Nasal cavity respiratory epithelium epithelial cell of viscerocranial mucosa (primary cell): ENCODE data around the gene ZBTB45. TPM values are rescaled to one million over a fixed set of nuclear protein-coding genes. Genes with fewer than 3 reads are reported as not detected.

ENCODE experiments used
- total RNA-seq: library from RNA; depleted of rRNA; stranded (reverse); fragments of >200 nt; gene quantifications from 2 replicates; pipeline ENCODE4 v1.2.3, GENCODE V29; 2014

The ZBTB45 gene
- total RNA-seq = 3.8 and 7.3 TPM in 2 replicates

DNA sequence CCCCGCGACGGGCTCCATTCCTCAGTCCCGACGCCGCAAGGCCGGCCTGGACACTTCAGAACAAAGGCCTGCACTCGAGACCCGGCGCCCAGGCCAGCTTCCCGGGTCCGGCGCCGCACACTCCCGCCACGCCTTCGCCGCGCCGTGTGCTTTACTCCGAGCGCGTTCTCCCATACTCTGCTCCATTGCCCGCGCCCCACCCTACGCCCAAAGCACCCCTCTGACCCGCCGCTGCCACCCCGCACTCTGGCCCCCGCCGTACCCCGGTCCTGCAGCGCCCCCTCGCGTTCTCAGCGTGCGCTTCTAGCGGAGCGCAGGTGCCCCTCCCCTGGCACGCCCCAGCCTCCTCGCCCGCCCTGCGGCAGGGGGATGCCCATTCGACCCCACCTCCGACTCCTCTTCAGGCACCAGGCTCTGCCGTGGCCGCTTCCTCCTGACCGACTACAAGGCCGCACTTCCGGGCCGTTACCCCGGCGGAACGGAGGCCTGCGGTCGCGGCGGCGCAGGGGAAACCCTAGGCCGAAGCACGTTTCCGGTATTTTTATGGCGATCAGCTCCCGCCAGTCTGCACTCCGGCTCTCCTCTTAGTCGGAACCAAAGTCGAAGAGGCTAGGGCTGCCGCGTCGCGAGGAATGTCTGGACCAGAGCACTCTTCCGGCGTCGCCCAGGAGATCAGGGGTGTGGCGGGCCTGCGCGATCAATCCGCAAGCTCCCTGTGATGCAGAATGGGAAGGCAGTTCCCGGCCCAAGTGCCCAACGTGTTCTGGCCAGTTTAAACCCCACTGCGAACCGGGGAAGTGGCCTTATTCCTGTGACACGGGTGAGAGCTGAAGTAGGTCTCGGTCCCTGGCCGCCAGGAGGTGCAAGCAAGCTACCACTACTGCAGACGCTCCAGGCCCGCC lies at the start of gene ZBTB45:
ZBTB45 (minus strand) TSS at position 456 of the 902 bp plus-strand sequence. CDS start 2,137 bp downstream, outside the sequence.

DNA sequence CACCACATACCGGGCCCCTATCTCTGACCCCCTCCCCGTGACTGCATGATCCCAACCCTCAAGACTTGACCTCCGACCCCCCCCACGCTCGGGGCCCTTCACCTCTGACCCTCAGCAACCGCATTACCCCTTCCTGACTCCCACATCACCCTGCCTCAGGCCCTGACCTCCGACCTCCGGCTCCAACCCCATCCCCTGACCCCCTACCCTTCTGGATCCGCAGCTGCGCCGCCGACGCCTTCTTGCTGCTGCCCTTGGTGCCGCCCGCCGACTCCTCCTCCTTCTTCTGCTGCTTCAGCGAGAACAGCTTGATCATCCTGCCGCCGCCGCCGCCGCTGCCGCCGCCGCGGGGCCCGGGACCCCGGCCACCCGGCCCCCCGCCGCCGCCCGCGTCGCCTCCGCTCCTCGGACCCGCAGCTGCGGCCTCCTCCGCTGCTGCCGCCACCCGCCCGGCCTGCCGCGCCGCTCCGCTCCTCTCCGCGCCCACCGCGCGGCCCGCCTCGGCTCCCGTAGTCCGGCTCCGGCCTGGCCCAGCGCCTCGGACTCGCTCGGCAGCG lies 38.5 kb upstream of the ZBTB45 start, which contains the start of gene UBE2M:
UBE2M (minus strand) TSS at position 546 of the 557 bp plus-strand sequence; CDS start at position 316, 230 bp downstream.

DNA sequence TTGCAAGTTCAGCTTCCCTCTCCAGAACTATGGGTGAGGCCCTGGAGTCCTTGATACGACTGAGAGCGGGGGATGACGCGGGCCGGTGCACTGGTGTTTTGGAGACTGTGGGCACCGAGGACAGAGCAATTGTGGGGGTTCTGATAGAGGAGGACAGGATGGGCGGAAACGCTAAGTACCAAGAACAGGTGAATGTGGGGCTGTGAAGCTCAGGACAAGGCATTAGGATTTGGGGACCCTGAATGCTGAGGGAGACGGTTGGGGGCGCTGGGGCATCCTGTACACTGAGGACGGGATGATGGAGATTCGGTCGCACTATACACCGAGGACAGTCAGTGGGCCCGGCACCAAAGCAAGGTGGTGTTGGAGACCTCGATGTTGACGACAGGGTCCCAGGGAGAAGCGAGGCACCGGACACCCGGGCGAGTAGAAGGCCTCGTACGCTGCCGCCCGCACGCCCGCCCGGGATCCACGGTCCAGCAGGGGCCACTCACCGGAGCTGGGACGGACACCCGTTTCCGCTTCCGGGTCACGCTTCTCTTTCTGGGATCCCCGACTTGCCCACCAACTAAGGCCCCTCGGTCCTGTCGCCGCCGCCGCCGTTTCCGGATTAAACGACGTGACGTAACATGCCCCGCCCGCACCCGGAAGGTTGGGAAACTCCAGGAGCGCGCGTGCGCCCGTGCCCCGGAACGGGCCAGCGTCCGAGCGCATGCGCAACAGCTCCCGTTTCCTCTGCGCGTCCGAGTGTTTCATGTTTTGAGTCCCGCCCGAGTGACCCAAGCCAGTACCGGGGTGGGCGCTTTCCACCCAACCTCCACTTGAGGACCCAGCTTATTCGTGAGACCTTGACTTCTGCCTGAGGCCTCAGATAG lies 35.1 kb upstream of the ZBTB45 start, which contains the start of gene CHMP2A:
CHMP2A (minus strand) TSS at position 612 of the 875 bp plus-strand sequence. CDS start 893 bp downstream, outside the sequence.

DNA sequence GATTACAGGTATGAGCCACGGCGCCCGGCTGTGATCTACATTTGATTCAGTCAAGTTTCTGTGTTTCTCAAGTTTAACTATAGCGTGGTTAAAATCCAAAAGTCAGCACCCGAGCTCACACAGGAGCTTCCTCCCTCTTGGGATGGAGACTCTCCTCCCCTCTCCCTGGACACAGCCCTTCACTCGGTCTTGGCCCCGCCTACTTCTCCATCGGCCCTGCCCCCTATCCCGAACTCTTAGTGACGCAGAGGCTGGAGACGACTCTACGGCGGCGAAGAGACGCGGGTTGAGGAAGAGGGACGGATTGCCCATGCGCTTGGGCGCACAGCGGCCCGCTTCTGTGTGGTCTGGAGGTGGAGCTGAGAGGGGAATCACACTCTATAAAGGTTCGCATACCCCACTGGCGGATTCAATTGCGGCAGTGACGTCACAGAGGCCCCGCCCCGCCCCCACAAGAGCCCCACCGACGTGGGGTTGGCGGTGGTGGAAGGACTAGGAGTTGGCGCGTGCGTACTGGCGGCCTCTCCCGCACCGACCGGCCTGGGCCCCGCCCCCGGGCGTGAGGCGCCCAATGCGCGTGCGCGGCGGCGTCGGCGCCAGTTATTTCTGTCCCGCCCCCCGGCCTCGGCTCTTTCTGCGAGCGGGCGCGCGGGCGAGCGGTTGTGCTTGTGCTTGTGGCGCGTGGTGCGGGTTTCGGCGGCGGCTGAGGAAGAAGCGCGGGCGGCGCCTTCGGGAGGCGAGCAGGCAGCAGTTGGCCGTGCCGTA lies 24.4 kb upstream of the ZBTB45 start, which contains the start of gene TRIM28:
TRIM28 (plus strand) TSS at position 239 of the 765 bp plus-strand sequence. CDS start 694 bp downstream, outside the sequence.

DNA sequence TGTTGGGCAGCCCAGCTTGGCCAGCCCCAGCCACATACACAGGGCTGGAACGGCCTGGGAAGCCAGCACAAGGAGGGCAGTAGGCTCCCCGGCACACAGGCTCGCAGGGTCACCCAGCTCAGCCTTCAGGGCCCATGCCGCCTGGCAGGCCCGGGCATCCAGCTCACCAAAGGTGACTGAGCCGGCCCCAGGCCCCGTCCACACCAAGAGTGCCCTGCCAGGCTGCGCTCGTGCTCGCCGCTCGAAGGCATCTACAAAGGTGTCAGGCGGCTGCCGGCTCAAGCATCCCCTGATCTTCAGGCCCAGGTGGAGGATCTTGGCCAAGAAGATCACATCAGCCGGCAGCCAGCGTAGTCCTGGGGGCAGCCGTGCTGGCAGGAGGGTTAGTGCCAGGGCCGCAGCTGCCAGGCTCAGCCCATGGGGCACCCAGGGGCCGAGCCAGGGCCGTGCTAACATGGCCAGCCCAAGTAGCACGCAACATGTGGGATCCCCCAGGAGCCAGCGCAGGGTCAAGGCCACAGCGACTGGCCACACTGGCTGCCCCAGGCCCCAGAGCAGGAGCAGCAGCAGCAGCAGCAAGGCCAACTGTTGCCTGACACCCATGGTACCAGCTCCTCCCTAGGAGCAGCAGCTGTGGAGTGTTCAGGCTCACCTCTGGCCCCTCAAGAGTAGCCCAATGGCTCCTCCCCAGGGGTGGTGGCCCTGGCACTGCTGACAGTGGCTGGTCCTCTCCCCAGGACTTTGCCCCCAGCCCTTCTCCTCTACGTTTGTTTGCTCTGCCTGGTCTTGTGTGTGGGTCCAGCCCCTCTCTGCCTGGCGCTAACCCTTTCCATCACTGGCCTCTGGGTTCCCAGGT lies 8.0 kb downstream of the ZBTB45 start, which contains the start of gene SLC27A5:
SLC27A5 (minus strand) TSS at position 640 of the 856 bp plus-strand sequence; CDS start at position 603, 37 bp downstream.

DNA sequence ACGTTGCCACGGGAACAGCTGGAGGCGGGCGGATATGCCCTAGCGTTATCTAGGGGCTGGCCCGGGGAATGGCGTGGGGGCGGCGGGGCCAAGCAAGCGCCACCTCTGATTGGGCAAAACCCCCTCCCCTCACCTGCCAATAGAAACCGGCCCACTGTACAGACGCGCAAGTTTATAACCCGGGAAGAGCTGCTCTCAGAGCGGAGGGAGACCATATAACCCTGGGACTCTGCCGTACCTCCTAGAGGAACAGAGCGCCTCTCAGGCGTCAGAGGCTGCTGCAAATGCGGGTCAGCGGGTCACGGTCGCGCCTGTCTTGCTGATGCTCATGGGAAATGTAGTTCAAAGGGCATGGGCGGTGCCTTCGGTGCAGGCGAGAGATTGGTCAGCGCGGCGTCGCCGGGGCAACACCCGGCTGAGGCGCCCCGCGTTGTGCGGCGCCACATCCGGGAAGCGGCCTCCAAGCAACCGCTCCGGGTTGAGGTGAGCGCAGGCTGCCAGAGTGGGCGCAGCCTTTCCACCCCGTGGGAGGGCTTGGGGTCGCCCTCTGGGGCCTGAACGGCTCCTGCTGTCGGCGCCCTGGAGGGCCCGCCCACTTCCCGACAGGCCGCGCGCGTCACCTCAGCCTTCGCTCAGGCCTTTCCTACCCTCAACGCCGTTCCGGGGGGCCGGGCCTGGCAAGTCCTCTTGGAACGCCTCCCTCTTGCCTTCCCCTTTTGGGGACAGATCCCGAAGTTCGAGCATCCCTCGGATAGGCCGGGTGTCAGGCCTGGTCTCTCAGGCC lies 43.7 kb downstream of the ZBTB45 start, which contains the start of gene ZNF446:
ZNF446 (plus strand) TSS at position 639 of the 784 bp plus-strand sequence. CDS start 867 bp downstream, outside the sequence.

DNA sequence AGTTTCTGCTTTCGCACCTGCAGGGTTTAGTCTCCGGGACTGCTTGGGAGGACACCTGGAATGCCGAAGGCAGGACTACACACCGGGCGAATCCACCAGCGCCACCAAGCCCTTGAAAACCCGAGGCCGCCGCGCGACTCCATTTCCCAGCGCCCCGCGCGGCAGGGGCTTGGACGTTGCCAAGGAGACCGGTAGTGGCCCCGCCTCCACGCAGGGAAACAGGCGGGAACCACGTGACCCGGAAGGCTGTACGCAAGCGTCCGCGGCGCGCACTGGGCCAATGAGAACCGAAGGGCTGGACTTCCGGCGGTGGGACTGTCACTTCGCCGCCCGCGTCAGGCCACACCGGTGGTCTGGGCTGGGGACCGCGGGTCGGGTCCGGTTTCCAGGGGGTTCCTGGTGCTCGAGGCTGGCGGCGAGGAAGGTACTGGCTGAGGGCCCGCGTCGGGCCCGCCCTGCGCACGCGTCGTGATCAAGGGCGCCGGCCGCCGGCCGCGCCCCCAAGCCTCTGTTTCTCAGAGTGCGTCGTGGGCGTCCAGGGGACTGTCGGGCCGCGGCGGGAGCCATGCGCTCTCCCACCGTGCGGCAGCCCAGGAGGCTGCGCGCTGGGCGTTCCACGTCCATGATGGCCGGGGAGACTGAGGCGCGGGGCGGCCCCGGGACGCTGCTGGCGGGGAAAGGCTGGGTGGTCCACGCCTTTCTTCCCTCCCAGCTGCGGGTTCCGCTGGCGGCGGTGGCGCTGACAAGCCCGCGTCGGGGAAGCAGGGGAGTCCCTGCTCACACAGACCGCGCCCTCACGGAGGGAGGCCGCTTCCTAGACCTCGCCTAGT lies 52.6 kb downstream of the ZBTB45 start, which contains the start of gene ZNF324:
ZNF324 (plus strand) TSS at position 321 of the 830 bp plus-strand sequence. CDS start 2,106 bp downstream, outside the sequence.

Other genes starting within 250 kb of the ZBTB45 start
- 3.1 and 8.0 TPM in 2 replicates for gene ZNF8, start 240.9 kb downstream of the ZBTB45 start, total RNA-seq
- gene ERVK3-1, start 214.4 kb downstream of the ZBTB45 start, total RNA-seq = 33.4 and 39.0 TPM in 2 replicates
- gene ZSCAN22, start 192.8 kb downstream of the ZBTB45 start, total RNA-seq = 2.4 and 4.3 TPM in 2 replicates
- gene A1BG, start 166.3 kb downstream of the ZBTB45 start, total RNA-seq = 0.78 and 3.4 TPM in 2 replicates
- gene ZNF497, start 157.1 kb downstream of the ZBTB45 start, total RNA-seq = 1.0 and 2.7 TPM in 2 replicates
- gene ZNF837, start 138.8 kb downstream of the ZBTB45 start, total RNA-seq = 1.6 and 2.7 TPM in 2 replicates
- 2,119 and 3,422 TPM in 2 replicates for gene RPS5, start 132.5 kb downstream of the ZBTB45 start, total RNA-seq
- gene RNF225, start 124.2 kb downstream of the ZBTB45 start, total RNA-seq = 1.4 and 2.1 TPM in 2 replicates
- 17.4 and 21.4 TPM in 2 replicates for gene ZNF584, start 111.2 kb downstream of the ZBTB45 start, total RNA-seq
- 5.8 and 6.8 TPM in 2 replicates for gene ZNF132, start 79.7 kb downstream of the ZBTB45 start, total RNA-seq
- 12.0 and 15.9 TPM in 2 replicates for gene ZNF324B, start 68.2 kb downstream of the ZBTB45 start, total RNA-seq
- gene ZNF324, start 52.7 kb downstream of the ZBTB45 start, total RNA-seq = 10.9 and 18.2 TPM in 2 replicates
- 3.4 and 6.1 TPM in 2 replicates for gene ZNF446, start 43.5 kb downstream of the ZBTB45 start, total RNA-seq
- 4.7 and 14.0 TPM in 2 replicates for gene SLC27A5, start 7.8 kb downstream of the ZBTB45 start, total RNA-seq
- gene TRIM28, start 24.3 kb upstream of the ZBTB45 start, total RNA-seq = 304 and 353 TPM in 2 replicates
- 104 and 173 TPM in 2 replicates for gene CHMP2A, start 35.3 kb upstream of the ZBTB45 start, total RNA-seq
- gene UBE2M, start 38.8 kb upstream of the ZBTB45 start, total RNA-seq = 60.7 and 100 TPM in 2 replicates
- gene MZF1, start 53.5 kb upstream of the ZBTB45 start, total RNA-seq = 21.1 and 22.6 TPM in 2 replicates